GM06990 (cell line): ENCODE results near the gene ADAM23.

Experiments
- DNase-seq: peaks from one replicate; pipeline ENCODE4 v3.0.0-alpha.2; 2011; ENCODE audit not compliant: insufficient read length; ENCODE audit errors: extremely low read depth
- H3K27me3 ChIP-seq: replicated peaks from 2 replicates; pipeline ENCODE4 v1.6.0; 2011; ENCODE audit warnings: low read length; ENCODE audit not compliant: control insufficient read depth, insufficient read depth
- H3K36me3 ChIP-seq: 2 replicates; pipeline ENCODE4 v1.5.1; 2011; ENCODE audit warnings: low read length; ENCODE audit not compliant: control insufficient read depth, insufficient read depth
- H3K4me3 ChIP-seq: replicated peaks from 2 replicates; pipeline ENCODE4 v1.5.1; 2011; ENCODE audit warnings: low read depth, mild to moderate bottlenecking, control low read depth, low read length
- CTCF ChIP-seq: IDR thresholded peaks from 2 replicates; pipeline ENCODE4 v1.5.1; 2011; ENCODE audit warnings: low read length, control low read depth, mild to moderate bottlenecking, inconsistent platforms; ENCODE audit not compliant: insufficient read depth, poor library complexity, severe bottlenecking

ADAM23 gene

GRCh38 chr2:206515580-206515979 lies 72.2 kb downstream of the ADAM23 start:
- Histone ChIP-seq H3K36me3 (no peaks in the 10 kb centered on the region), H3K4me3 (no peak overlapping the region), H3K27me3 (no peaks in the 10 kb centered on the region)
- TF ChIP-seq CTCF, result no peak
- no peak for DNase-seq

DNA sequence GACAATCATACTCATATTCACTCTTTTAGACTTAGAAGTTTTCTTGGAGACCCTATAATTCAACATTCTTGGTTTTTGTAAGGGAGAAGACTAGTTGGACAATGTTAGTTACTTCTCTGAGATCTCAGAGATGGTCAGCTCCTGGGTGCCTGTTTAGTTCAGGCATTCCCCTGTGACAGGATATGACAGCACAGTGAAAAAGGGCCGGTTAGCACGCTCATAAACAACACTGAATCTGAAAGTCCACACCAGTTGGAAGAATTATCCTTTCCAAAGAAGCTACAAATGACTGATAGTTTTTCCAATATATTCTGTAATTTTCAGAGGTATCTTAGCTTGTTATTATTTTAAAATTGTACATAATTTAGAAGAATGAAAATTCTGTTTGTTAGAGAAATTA lies 75.7 kb downstream of the ADAM23 start:
- Histone ChIP-seq H3K27me3 (no peaks in the 10 kb centered on the region), H3K36me3 (no peaks in the 10 kb centered on the region), H3K4me3 (no peak overlapping the region)
- no peak for DNase-seq
- no peak for TF ChIP-seq CTCF

- Histone ChIP-seq H3K36me3 (no peaks in the 10 kb centered on the region), H3K4me3 (no peak overlapping the region), H3K27me3 (no peaks in the 10 kb centered on the region)
- no peak for DNase-seq
- TF ChIP-seq CTCF, result no peak
These were observed 77.1 kb downstream of the ADAM23 start for GRCh38 chr2:206520450-206520849.

- no peak for DNase-seq
- Histone ChIP-seq H3K36me3 (no peaks in the 10 kb centered on the region), H3K4me3 (no peak overlapping the region; the same call in 1 of the 2 replicates), H3K27me3 (no peaks in the 10 kb centered on the region)
- no peak for TF ChIP-seq CTCF
These were observed 77.8 kb downstream of the ADAM23 start for GRCh38 chr2:206521115-206521514.

GRCh38 chr2:206521612-206522011 lies 78.3 kb downstream of the ADAM23 start:
- no peak for DNase-seq
- Histone ChIP-seq H3K4me3 (no peak overlapping the region), H3K36me3 (no peaks in the 10 kb centered on the region), H3K27me3 (no peaks in the 10 kb centered on the region)
- no peak for TF ChIP-seq CTCF

DNA sequence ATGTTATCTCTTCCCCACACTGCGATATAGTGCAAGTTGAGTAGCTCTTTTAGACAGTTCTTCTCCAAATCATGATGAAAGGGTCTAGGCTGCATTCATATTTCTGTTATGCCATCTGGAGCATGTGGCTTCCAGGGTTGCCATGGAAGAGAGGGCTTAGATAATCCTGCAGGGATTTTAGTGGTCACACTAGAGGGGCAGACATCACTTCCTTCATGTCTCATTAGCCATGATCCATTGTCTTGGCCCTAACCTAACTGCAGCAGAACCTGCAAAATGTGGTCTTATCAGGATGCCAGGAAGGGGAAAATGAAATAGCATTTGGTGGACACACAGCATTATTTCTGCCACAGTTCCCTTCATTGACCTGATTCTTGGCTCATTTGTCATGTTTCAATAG lies 83.1 kb downstream of the ADAM23 start:
- H3K27me3 ChIP-seq, result no peaks in the 10 kb centered on the region
- H3K4me3 ChIP-seq, result no peak overlapping the region
- no peaks in the 10 kb centered on the region for H3K36me3 ChIP-seq
- no peak for TF ChIP-seq CTCF
- no peak for DNase-seq
